Peyer's patch (tissue), 4 donors: ENCODE results near the gene TIGD3.

ENCODE experiments used
- POLR2A ChIP-seq, 2 donors: fragments of 450-650 bp; IDR thresholded peaks; one replicate each; pipeline ENCODE4 v1.5.1; 2017; ENCODE audit warnings: antibody characterized with exemption in 2 of 2, mild to moderate bottlenecking in 2 of 2, moderate library complexity in 2 of 2
- TF ChIP-seq, protein P1 (sequence below), 6 experiments: fragments of 450-650 bp in 4 of 6; fragments of 200-600 bp in 2 of 6; sonication (generic) in 1 of 6; IDR thresholded peaks; one replicate each; pipeline ENCODE4 v1.5.1; 2017 to 2019; ENCODE audit warnings: antibody characterized with exemption in 6 of 6, mild to moderate bottlenecking in 3 of 6, moderate library complexity in 1 of 6

DNA sequence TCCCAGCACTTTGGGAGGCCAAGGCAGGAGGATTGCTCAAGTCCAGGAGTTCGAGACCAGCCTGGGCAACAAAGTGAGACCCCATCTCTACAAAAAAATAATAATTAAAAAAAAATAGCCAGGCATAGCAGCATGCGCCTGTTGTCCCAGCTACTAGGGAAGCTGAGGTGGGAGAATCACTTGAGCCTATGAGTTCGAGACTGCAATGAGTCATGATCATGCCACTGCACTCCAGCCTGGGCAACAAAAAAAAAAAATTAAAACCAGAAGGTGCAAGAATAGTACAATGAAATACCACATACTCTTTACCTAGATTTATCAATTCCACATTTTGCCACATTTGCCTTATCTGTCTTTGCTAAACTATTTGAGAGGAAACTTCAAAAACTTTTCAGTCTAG lies 12.7 kb upstream of the TIGD3 start:
- TF ChIP-seq POLR2A (IDR thresholded peaks at IDR 0.05), result no peak
- TF ChIP-seq, protein P1, sequence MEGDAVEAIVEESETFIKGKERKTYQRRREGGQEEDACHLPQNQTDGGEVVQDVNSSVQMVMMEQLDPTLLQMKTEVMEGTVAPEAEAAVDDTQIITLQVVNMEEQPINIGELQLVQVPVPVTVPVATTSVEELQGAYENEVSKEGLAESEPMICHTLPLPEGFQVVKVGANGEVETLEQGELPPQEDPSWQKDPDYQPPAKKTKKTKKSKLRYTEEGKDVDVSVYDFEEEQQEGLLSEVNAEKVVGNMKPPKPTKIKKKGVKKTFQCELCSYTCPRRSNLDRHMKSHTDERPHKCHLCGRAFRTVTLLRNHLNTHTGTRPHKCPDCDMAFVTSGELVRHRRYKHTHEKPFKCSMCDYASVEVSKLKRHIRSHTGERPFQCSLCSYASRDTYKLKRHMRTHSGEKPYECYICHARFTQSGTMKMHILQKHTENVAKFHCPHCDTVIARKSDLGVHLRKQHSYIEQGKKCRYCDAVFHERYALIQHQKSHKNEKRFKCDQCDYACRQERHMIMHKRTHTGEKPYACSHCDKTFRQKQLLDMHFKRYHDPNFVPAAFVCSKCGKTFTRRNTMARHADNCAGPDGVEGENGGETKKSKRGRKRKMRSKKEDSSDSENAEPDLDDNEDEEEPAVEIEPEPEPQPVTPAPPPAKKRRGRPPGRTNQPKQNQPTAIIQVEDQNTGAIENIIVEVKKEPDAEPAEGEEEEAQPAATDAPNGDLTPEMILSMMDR (IDR thresholded peaks at IDR 0.05), result no peak
